ENCODE measurements around the gene KCNG2. TPM values are rescaled to one million over a fixed set of nuclear protein-coding genes. Genes with fewer than 3 reads are reported as not detected.

KCNG2 gene
- total and polyA plus RNA-seq, 2 of the 8 experiments (the other 6 are each of a cell fraction or from before 2014, with no cell fraction given), result 0.19 to 0.74 TPM

- no peak for TF ChIP-seq TAF7 (optimal IDR thresholded peaks at IDR 0.05; ENCODE audit: borderline replicate concordance, low read depth, low read length)
- no peak for TF ChIP-seq SAP30 (IDR thresholded peaks at IDR 0.05; ENCODE audit: insufficient read depth, insufficient replicate concordance, low read length)
- TF ChIP-seq SIN3A (conservative IDR thresholded peaks at IDR 0.05 in 1 of 2, IDR thresholded peaks at IDR 0.05 in 1 of 2; ENCODE audit: low read depth in 1 of 2, low read length in 2 of 2), result no peak
- no peak for TF ChIP-seq KDM5A (IDR thresholded peaks at IDR 0.05; ENCODE audit: low read length)
- no peak for TF ChIP-seq SUZ12 (IDR thresholded peaks at IDR 0.05; ENCODE audit: low read length)
These were observed 17.2 kb upstream of the KCNG2 start (continued) for GRCh38 chr18:79780547-79780946.

Measured in H1 (cell line).